ENCODE results near the gene GNG4. TPM values are rescaled to one million over a fixed set of nuclear protein-coding genes. Genes with fewer than 3 reads are reported as not detected.

The GNG4 gene
- total and polyA plus RNA-seq, 12 donors = 0.22 to 25.8 (median 3.8) TPM; not detected in 2

- intact Hi-C loops (cut with DNase I) = no loop called here
- WGBS, 4 donors = 93 to 95% (median 94%) methylated on average over 11 to 14 of the region's 14 CpGs
- Histone ChIP-seq H3K36me3 (replicated peaks in 1 of 2) (peaks cover 0 to 19% of the 10 kb centered on the region in 2 donors), H3K4me3 (no peak overlapping the region), H3K27ac (no peak overlapping the region), H3K4me1 (replicated peaks in 1 of 2) (no peaks in the 10 kb centered on the region), H3K9me3 (replicated peaks in 1 of 3) (no peaks in the 10 kb centered on the region), H3K27me3 (no peaks in the 10 kb centered on the region)
- TF ChIP-seq POLR2A (IDR thresholded peaks at IDR 0.05) = no peak
- TF ChIP-seq, protein P1, sequence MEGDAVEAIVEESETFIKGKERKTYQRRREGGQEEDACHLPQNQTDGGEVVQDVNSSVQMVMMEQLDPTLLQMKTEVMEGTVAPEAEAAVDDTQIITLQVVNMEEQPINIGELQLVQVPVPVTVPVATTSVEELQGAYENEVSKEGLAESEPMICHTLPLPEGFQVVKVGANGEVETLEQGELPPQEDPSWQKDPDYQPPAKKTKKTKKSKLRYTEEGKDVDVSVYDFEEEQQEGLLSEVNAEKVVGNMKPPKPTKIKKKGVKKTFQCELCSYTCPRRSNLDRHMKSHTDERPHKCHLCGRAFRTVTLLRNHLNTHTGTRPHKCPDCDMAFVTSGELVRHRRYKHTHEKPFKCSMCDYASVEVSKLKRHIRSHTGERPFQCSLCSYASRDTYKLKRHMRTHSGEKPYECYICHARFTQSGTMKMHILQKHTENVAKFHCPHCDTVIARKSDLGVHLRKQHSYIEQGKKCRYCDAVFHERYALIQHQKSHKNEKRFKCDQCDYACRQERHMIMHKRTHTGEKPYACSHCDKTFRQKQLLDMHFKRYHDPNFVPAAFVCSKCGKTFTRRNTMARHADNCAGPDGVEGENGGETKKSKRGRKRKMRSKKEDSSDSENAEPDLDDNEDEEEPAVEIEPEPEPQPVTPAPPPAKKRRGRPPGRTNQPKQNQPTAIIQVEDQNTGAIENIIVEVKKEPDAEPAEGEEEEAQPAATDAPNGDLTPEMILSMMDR (IDR thresholded peaks at IDR 0.05) = no peak
- DNase-seq = no peak
These were observed 9.7 kb upstream of the GNG4 start for GRCh38 chr1:235659186-235659771.

DNA sequence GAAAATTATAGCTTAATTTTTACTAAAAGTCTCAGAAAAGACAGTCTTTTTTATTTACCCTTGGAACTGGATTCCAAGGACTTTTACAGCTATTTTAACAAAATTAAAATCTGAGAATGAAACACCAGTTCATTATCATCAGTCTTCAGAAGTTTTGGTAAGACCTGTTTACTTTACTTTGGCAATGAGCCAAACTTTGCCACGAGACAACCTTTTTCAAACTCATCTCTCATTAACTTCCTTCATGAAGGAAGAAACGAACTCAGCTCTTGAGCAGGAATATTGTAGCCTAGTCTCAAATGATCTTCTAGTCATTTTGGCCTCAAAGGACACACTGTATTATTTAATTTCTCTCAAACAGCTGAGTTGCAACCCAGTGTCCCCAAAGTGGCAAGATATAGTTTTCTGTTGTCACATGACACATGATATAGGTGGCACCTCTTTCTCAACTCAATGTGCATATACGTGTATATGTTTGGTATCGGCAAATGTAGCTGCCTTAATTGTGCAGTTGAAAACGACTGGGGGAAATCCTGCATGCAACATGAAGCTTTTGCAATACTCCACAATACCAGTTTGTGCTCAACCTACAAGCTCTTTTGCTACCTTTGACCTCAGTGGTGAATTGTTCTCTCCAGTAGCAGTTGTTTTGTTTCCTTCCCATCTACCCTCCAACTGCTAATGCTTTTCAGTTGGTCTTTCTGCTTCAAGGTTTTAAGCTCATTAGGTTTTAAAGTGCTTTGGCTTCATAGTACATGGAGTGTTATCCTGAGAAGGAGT, 8.4 kb upstream of the GNG4 start:
- no peaks in the 10 kb centered on the region for H3K27me3 ChIP-seq
- peaks cover 0 to 11% of the 10 kb centered on the region in 2 donors for H3K36me3 ChIP-seq (replicated peaks in 1 of 2)
- intact Hi-C loops (cut with DNase I) = no loop called here
- no peak overlapping the region for H3K4me3 ChIP-seq
- 62 to 80% (median 67%) methylated on average over 5 of the region's 5 CpGs for WGBS, 4 donors
- no peak overlapping the region for H3K27ac ChIP-seq
- TF ChIP-seq POLR2A (IDR thresholded peaks at IDR 0.05) = no peak
- TF ChIP-seq, protein P1 (IDR thresholded peaks at IDR 0.05) = no peak
- no peak for DNase-seq
- no peaks in the 10 kb centered on the region for H3K9me3 ChIP-seq (replicated peaks in 1 of 3)
- no peaks in the 10 kb centered on the region for H3K4me1 ChIP-seq (replicated peaks in 1 of 2)

DNA sequence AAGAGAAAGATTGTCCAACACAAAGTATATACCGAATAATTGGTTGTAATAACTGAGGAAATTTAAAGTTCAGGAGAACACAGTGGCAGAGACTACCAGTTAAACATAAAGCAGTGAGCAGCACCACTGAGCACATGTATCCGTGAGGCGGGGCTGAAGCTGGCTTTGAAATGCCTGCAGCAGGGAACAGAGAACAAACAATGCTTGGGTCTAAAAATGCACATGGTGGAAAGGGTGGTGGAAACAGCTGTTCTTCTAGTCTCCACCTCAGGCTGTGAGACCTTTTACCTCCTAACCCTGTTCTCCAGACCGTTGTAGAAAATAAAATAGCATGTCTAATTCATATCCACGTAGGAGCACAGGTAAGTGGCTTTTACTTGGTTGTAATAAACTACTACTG, 7.7 kb upstream of the GNG4 start:
- H3K36me3 ChIP-seq (replicated peaks in 1 of 2) = peaks cover 0 to 5% of the 10 kb centered on the region in 2 donors
- intact Hi-C loops (cut with DNase I) = no loop called here
- no peak overlapping the region for H3K4me3 ChIP-seq
- no peak for DNase-seq
- no peaks in the 10 kb centered on the region for H3K9me3 ChIP-seq (replicated peaks in 1 of 3)
- H3K27me3 ChIP-seq = no peaks in the 10 kb centered on the region
- WGBS, 4 donors = 89 to 92% (median 91%) methylated on average over 5 of the region's 5 CpGs
- TF ChIP-seq, protein P1 (IDR thresholded peaks at IDR 0.05) = no peak
- TF ChIP-seq POLR2A (IDR thresholded peaks at IDR 0.05) = no peak
- H3K4me1 ChIP-seq (replicated peaks in 1 of 2) = no peaks in the 10 kb centered on the region
- no peak overlapping the region for H3K27ac ChIP-seq

DNA sequence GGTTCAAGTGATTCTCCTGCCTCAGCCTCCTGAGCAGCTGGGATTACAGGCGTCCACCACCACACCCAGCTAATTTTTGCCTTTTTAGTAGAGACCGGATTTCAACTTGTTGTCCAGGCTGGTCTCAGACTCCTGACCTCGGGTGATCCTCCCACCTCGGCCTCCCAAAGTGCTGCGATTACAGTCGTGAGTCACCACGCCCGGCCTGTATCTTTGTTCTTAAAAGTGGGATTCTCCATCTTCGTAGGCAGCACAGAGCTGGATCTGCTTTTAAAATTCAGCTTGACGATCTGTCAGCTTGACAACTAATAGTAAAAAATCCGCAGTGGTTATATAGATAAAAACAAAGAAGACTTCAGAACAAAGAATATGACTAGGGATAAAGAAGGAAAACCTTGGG, 2.8 kb upstream of the GNG4 start:
- Histone ChIP-seq H3K9me3 (replicated peaks in 1 of 3) (no peaks in the 10 kb centered on the region), H3K4me3 (no peak overlapping the region), H3K27me3 (peaks cover 5% of the 10 kb centered on the region), H3K4me1 (replicated peaks in 1 of 2) (peaks cover 12 to 13% of the 10 kb centered on the region in 2 donors), H3K27ac (no peak overlapping the region), H3K36me3 (replicated peaks in 1 of 2) (no peaks in the 10 kb centered on the region)
- DNase-seq = no peak
- 82 to 92% (median 88%) methylated on average over 11 of the region's 11 CpGs for WGBS, 4 donors
- intact Hi-C loops (cut with DNase I) = no loop called here
- no peak for TF ChIP-seq POLR2A (IDR thresholded peaks at IDR 0.05)
- TF ChIP-seq, protein P1 (IDR thresholded peaks at IDR 0.05) = no peak

All from adrenal gland (tissue), 12 donors.